ENCODE data around the gene ARL13B. TPM values are rescaled to one million over a fixed set of nuclear protein-coding genes. Genes with fewer than 3 reads are reported as not detected.
"Not testable (repeated sequence)": the region's sequence is repeated elsewhere in the genome, so short reads cannot be mapped to it uniquely, and the experiment has no call there.

ARL13B gene
- total RNA-seq (2012; rRNA removed): 9.4 and 10.3 TPM in 2 replicates

GRCh38 chr3:93979850-93980676 lies at the start of gene ARL13B:
Gene ARL13B, plus strand, starts transcription at chr3:93980155. Its CDS starts 269 bp downstream, at chr3:93980424.
- Histone ChIP-seq H3K9me3 (replicated peaks; ENCODE audit: low read length) (no peaks in the 10 kb centered on the region), H3K27me3 (ENCODE audit: control insufficient read depth, insufficient read depth, low read length) (no peaks in the 10 kb centered on the region), H3K4me3 (ENCODE audit: low read length) (peak within 1 kb of the TSS; percentile 81), H3K9ac (ENCODE audit: low read depth, low read length) (peak within 1 kb of the TSS; percentile 84), H3K36me3 (ENCODE audit: insufficient read depth, low read length) (no peaks in the 10 kb centered on the region), H3K4me1 (ENCODE audit: control insufficient read depth, insufficient read depth, low read length) (peaks cover 15% of the 10 kb centered on the region), H3K4me2 (ENCODE audit: low read length) (peak within 1 kb of the TSS; percentile 86)

- Histone ChIP-seq H3K4me2 (ENCODE audit: low read length) (no peak overlapping the region), H3K27me3 (ENCODE audit: control insufficient read depth, insufficient read depth, low read length) (no peaks in the 10 kb centered on the region), H3K9ac (ENCODE audit: low read depth, low read length) (no peak overlapping the region), H3K4me3 (ENCODE audit: low read length) (no peak overlapping the region), H3K36me3 (ENCODE audit: insufficient read depth, low read length) (no peaks in the 10 kb centered on the region), H3K9me3 (replicated peaks; ENCODE audit: low read length) (no peaks in the 10 kb centered on the region), H3K4me1 (ENCODE audit: control insufficient read depth, insufficient read depth, low read length) (no peaks in the 10 kb centered on the region)
Measured at GRCh38 chr3:93931597-93932229, 48.2 kb upstream of the ARL13B start.

- no peak overlapping the region for H3K4me2 ChIP-seq (ENCODE audit: low read length)
- no peak overlapping the region for H3K4me3 ChIP-seq (ENCODE audit: low read length)
- no peaks in the 10 kb centered on the region for H3K36me3 ChIP-seq (ENCODE audit: insufficient read depth, low read length)
- H3K9ac ChIP-seq (ENCODE audit: low read depth, low read length): no peak overlapping the region
- no peaks in the 10 kb centered on the region for H3K9me3 ChIP-seq (replicated peaks; ENCODE audit: low read length)
- H3K27me3 ChIP-seq (ENCODE audit: control insufficient read depth, insufficient read depth, low read length): no peaks in the 10 kb centered on the region
- H3K4me1 ChIP-seq (ENCODE audit: control insufficient read depth, insufficient read depth, low read length): no peaks in the 10 kb centered on the region
Measured at GRCh38 chr3:93934366-93935046, 45.4 kb upstream of the ARL13B start.

GRCh38 chr3:93936549-93936948 lies 43.4 kb upstream of the ARL13B start:
- no peaks in the 10 kb centered on the region for H3K36me3 ChIP-seq (ENCODE audit: insufficient read depth, low read length)
- H3K4me1 ChIP-seq (ENCODE audit: control insufficient read depth, insufficient read depth, low read length): no peaks in the 10 kb centered on the region
- no peaks in the 10 kb centered on the region for H3K9me3 ChIP-seq (replicated peaks; ENCODE audit: low read length)
- H3K27me3 ChIP-seq (ENCODE audit: control insufficient read depth, insufficient read depth, low read length): no peaks in the 10 kb centered on the region
- H3K4me2 ChIP-seq (ENCODE audit: low read length): no peak overlapping the region
- H3K4me3 ChIP-seq (ENCODE audit: low read length): no peak overlapping the region
- H3K9ac ChIP-seq (ENCODE audit: low read depth, low read length): no peak overlapping the region

GRCh38 chr3:93937485-93937884 lies 42.5 kb upstream of the ARL13B start:
- not testable (repeated sequence) for H3K4me3 ChIP-seq (ENCODE audit: low read length); H3K4me2 ChIP-seq (ENCODE audit: low read length)

GRCh38 chr3:93949958-93950357 lies 30.0 kb upstream of the ARL13B start:
- not testable (repeated sequence) for H3K36me3 ChIP-seq (ENCODE audit: insufficient read depth, low read length); H3K4me1 ChIP-seq (ENCODE audit: control insufficient read depth, insufficient read depth, low read length); H3K9me3 ChIP-seq (replicated peaks; ENCODE audit: low read length); H3K9ac ChIP-seq (ENCODE audit: low read depth, low read length); H3K4me3 ChIP-seq (ENCODE audit: low read length); H3K4me2 ChIP-seq (ENCODE audit: low read length); H3K27me3 ChIP-seq (ENCODE audit: control insufficient read depth, insufficient read depth, low read length)

More at GRCh38 chr3:93937485-93937884, 42.5 kb upstream of the ARL13B start:
- not testable (repeated sequence) for H3K36me3 ChIP-seq (ENCODE audit: insufficient read depth, low read length); H3K9ac ChIP-seq (ENCODE audit: low read depth, low read length); H3K27me3 ChIP-seq (ENCODE audit: control insufficient read depth, insufficient read depth, low read length); H3K4me1 ChIP-seq (ENCODE audit: control insufficient read depth, insufficient read depth, low read length); H3K9me3 ChIP-seq (replicated peaks; ENCODE audit: low read length)

- H3K36me3 ChIP-seq (ENCODE audit: insufficient read depth, low read length): no peaks in the 10 kb centered on the region
- no peak overlapping the region for H3K9ac ChIP-seq (ENCODE audit: low read depth, low read length)
- H3K4me2 ChIP-seq (ENCODE audit: low read length): no peak overlapping the region
- H3K4me1 ChIP-seq (ENCODE audit: control insufficient read depth, insufficient read depth, low read length): no peaks in the 10 kb centered on the region
- no peaks in the 10 kb centered on the region for H3K27me3 ChIP-seq (ENCODE audit: control insufficient read depth, insufficient read depth, low read length)
- no peak overlapping the region for H3K4me3 ChIP-seq (ENCODE audit: low read length)
- H3K9me3 ChIP-seq (replicated peaks; ENCODE audit: low read length): no peaks in the 10 kb centered on the region
Measured at GRCh38 chr3:93961026-93961425, 18.9 kb upstream of the ARL13B start.

GRCh38 chr3:93961489-93961888 lies 18.5 kb upstream of the ARL13B start:
- no peak overlapping the region for H3K4me2 ChIP-seq (ENCODE audit: low read length)

GRCh38 chr3:93962798-93963197 lies 17.2 kb upstream of the ARL13B start:
- Histone ChIP-seq H3K36me3 (ENCODE audit: insufficient read depth, low read length) (no peaks in the 10 kb centered on the region), H3K27me3 (ENCODE audit: control insufficient read depth, insufficient read depth, low read length) (no peaks in the 10 kb centered on the region), H3K9me3 (replicated peaks; ENCODE audit: low read length) (no peaks in the 10 kb centered on the region), H3K9ac (ENCODE audit: low read depth, low read length) (no peak overlapping the region), H3K4me2 (ENCODE audit: low read length) (no peak overlapping the region), H3K4me3 (ENCODE audit: low read length) (no peak overlapping the region), H3K4me1 (ENCODE audit: control insufficient read depth, insufficient read depth, low read length) (no peaks in the 10 kb centered on the region)

More at GRCh38 chr3:93961489-93961888, 18.5 kb upstream of the ARL13B start:
- Histone ChIP-seq H3K36me3 (ENCODE audit: insufficient read depth, low read length) (no peaks in the 10 kb centered on the region), H3K4me3 (ENCODE audit: low read length) (no peak overlapping the region), H3K9me3 (replicated peaks; ENCODE audit: low read length) (no peaks in the 10 kb centered on the region), H3K27me3 (ENCODE audit: control insufficient read depth, insufficient read depth, low read length) (no peaks in the 10 kb centered on the region), H3K4me1 (ENCODE audit: control insufficient read depth, insufficient read depth, low read length) (no peaks in the 10 kb centered on the region), H3K9ac (ENCODE audit: low read depth, low read length) (no peak overlapping the region)

- not testable (repeated sequence) for H3K36me3 ChIP-seq (ENCODE audit: insufficient read depth, low read length); H3K9me3 ChIP-seq (replicated peaks; ENCODE audit: low read length); H3K4me2 ChIP-seq (ENCODE audit: low read length); H3K9ac ChIP-seq (ENCODE audit: low read depth, low read length); H3K27me3 ChIP-seq (ENCODE audit: control insufficient read depth, insufficient read depth, low read length); H3K4me3 ChIP-seq (ENCODE audit: low read length)
- H3K4me1 ChIP-seq (ENCODE audit: control insufficient read depth, insufficient read depth, low read length): peaks cover 16% of the 10 kb centered on the region
Measured at GRCh38 chr3:93965106-93965505, 14.8 kb upstream of the ARL13B start.

GRCh38 chr3:93969443-93969842 lies 10.5 kb upstream of the ARL13B start:
- Histone ChIP-seq H3K9me3 (replicated peaks; ENCODE audit: low read length) (no peaks in the 10 kb centered on the region), H3K36me3 (ENCODE audit: insufficient read depth, low read length) (peaks cover 4% of the 10 kb centered on the region), H3K27me3 (ENCODE audit: control insufficient read depth, insufficient read depth, low read length) (no peaks in the 10 kb centered on the region), H3K4me1 (ENCODE audit: control insufficient read depth, insufficient read depth, low read length) (peaks cover 17% of the 10 kb centered on the region), H3K4me3 (ENCODE audit: low read length) (no peak overlapping the region), H3K4me2 (ENCODE audit: low read length) (no peak overlapping the region), H3K9ac (ENCODE audit: low read depth, low read length) (no peak overlapping the region)
